ENCODE measurements around the gene FOXO3.

Gene FOXO3

DNA sequence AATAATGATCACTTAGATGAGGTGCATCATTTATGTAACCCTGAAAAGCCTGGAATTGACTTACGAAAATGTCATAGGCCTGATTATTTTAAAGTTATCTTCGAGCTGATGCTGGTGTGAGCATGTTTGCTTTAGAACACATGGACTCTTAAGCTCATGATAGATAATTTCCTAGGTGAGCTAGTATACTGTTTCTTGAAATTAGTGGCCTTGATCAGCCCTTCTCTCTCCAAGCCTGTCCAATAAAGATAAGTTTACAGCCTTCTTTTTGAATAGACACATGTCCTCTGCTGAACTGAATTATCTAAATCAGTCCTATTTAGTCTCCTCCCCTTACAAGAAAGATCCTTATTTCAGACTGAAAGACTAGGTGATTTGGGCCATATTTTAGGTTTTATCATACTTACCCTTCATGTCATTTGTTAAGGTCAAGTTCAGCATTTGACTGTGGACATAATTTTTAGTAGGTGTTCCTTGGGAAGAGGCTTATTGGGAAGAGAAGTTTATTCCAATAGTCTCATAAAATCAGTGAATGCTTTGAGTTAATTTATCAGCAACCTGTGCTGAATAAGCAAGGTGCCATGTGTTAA is 15.3 kb downstream of the FOXO3 start:
- no peak for DNase-seq (ENCODE audit: low read depth)

DNA sequence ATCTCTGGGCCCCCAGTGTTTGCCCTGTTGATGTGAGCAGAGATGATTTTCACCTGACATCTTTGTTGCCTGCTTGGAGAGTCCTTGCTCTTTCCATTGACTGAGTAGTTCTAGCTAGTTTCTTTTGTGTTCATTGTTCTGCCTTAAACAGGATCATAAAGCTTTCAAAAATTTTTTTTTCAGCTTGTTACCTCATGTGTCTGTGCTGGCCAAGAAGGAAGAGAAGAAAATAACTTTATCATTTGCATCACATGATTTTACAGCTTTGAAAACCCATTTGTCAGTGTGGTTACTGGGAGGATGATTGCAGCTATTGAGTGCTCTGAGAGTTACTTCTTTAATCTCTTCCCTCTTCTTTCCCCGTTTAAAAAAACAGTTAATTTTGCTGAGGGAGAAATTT is 16.0 kb downstream of the FOXO3 start:
- DNase-seq (ENCODE audit: low read depth): no peak

DNA sequence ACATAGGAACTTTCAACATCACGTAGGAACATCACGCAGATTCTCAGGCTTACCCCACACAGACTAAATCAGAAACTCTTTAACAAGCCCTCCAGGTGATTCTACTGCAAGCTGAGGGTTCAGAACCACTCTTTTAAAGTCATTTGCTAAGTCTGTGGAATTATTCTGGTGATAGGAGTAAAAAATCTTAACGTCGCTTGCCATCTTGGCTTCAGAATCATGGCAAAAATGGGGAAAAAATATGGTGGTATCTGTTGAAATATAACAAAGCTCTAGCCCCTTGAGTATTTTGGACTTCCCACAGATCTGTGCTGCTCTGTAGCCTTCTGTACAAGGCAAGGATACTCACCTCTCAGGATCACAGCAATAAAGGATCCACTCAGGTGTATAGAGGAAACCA is 17.4 kb downstream of the FOXO3 start:
- no peak for DNase-seq (ENCODE audit: low read depth)

DNA sequence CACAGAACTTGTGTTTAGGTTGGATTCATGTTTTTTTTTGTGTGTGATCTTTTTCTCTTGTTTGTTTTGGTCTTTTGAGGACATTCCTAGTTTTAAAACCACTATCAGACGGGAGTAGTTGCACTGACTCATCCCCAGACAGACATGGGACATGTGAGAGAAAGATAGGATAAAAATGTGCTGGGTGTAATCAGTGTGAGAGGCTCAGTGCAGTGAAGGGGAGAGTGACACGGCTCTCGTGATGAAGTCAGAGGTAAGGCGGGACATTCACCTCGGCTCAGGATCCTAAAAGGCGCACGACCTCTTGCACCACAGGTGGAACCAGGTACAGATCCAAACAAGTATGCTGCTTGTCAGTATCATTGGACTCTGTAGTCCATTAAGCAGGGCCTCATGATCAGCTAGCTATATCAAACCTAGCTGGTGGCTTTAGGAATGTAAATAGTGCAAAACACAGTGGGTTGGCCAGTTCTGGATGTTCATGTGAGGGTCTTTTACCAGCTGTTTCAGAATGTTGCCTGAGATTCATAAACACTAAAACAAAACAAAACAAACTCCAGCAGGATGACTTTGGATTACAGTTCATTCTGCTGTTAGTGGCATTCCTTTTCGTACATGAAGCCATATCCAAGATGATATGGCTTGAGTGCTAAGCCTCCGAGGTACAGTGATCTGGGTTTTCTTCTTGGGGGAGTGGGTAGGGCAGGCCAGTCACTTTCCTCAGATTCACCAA is 18.0 kb downstream of the FOXO3 start:
- DNase-seq (ENCODE audit: low read depth): peak; percentile 49

DNA sequence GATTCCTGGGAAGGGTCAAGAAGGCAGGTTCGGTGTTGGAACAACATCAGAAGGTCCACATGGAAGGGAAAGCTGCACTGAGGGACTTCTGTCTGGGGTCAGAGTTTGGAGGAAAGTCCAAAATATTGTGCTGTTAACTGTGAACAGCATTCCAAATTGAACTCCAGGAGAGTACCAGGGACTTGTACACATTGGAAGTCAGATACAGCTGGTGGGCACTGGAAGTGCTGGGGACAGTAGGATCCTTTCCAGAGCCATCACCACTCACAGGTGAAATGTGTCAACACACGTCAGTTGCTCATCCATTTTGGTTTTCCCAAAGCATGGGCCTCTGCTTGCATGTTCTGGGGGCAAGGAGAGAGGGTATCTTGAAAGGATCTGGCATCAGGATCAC is 18.6 kb downstream of the FOXO3 start:
- no peak for DNase-seq (ENCODE audit: low read depth)

DNA sequence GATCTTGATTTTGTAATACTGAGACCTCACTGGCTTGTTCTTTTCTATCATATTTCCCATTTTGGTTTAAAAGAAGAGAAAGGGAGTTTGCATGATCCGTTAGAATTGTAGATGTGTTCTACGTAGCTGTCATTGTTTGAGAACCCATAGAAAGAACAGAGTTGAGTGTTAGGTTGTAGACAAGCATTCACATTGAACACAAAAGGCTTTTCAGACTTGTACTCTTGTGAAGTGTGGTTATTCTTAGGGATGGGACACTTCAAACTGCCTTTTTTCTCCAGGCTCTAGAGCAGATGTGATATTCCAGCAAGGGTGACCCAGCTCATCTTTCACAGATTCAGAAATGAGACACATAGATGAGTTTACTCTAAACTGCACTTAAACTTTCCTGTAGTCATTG is 19.9 kb downstream of the FOXO3 start:
- DNase-seq (ENCODE audit: low read depth): no peak

DNA sequence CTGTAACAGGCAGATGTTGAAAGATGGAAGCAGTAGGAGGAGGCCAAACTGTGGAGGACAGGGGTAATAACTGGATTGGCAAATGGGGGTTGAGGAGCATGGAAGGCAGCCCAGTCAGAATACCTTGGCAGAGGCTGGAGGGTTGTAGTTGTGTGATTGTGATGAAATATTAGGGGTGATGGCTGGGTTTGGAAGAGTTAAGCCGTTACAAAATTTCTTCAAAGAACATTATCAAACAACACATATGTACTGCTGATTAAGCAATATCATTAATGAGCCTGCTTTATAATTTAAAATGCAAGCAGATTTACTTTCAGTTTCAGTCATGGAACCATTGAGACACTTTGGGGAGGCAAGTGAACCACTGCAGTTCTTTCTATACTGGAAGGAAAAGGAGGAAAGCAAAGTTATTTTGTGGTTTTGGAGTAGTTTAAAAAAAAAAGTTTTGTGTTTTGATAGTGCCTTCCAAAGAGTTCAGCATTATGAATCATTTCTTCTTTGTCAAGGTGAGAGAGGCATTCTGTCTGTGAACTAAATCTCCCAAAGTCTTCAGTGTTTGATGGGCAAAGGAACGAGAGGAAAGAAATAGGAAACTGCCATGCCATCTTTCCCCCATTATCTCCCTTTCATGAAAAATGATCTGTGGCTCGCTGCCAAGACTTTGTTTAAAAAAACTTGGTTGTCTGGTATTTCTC is 20.7 kb downstream of the FOXO3 start:
- DNase-seq (ENCODE audit: low read depth): peak; percentile 72

DNA sequence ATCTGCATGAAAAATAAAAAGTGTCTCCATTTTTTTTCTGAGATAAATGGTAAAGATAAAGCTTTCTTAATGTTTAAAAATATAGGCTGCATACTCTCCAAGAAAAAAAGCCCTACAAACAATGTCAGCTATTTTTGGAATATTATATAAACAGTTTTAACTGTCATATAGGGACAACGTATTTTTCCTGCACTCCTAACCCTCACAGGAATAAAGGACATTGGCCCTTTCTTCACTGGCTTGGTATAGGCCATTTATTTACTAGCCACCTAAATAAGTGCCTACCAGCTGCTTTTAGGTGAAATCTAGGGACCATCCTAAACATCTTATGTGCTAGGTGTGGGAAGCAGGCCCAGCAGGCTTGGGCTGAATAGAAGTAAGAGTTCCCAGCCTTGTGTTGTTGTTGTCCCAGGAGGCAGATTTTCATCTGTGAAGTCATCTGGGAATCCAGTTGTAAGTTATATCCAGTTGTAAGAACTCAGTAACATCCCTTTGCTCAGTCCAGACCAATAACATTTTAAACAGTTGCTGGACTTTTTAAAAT is 21.3 kb downstream of the FOXO3 start:
- no peak for DNase-seq (ENCODE audit: low read depth)

DNA sequence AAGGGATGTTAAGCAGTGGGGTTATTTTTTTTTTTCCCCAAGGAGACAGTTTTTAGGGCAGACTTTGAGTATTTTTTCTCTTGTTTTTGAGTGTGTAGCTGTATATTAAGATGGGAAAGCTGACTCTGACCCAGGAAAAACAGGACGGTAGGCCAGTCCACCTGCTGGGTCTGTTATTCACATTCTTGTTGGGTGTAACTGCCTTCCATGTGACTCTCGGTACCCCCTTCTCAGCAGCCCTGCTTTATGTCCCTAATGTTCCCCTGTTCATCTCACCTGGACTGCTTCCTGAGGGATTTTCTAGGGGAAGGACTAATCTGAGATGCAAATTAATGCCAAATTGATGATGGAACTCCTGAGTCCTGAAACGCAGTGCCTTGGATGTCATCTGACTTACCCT is 21.9 kb downstream of the FOXO3 start:
- no peak for DNase-seq (ENCODE audit: low read depth)

DNA sequence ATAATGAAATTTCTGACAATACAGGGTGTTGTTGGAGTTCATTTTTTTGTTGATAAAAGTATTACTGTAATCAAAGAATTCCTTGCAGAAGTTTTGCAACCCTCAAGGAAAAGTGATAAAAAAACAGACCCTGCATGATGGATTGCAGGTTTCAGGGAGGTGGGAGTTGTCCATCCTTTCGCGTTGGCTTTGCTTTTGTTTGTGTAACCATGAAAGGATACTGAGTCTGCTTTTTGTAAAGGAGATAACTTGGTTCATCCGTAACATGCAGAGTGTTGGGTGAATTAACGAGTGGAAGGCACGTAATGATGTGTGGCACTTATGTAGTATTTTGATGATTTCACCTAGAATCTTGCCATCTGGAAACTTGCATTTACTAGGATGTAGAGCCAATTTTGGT is 23.6 kb downstream of the FOXO3 start:
- no peak for DNase-seq (ENCODE audit: low read depth)

DNA sequence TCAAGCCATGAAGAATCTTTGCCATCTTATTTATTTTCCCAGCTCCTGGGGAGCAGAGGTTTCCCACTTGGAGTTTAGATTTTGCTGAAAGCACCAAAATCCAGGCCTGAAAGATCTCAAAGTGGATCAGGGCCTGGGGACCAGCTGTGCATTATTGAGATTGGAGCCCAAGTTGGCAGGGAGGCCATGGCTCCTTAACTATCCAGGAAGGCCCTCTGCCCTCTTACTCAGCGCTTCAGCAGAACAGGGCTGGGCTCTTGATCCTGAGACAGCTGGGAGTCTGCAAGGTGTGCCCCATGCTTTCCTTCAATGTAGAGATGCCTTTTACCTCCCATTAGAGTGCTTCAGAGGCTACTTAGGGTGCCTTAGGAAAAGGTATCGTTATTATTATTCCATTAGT is 24.6 kb downstream of the FOXO3 start:
- no peak for DNase-seq (ENCODE audit: low read depth)

DNA sequence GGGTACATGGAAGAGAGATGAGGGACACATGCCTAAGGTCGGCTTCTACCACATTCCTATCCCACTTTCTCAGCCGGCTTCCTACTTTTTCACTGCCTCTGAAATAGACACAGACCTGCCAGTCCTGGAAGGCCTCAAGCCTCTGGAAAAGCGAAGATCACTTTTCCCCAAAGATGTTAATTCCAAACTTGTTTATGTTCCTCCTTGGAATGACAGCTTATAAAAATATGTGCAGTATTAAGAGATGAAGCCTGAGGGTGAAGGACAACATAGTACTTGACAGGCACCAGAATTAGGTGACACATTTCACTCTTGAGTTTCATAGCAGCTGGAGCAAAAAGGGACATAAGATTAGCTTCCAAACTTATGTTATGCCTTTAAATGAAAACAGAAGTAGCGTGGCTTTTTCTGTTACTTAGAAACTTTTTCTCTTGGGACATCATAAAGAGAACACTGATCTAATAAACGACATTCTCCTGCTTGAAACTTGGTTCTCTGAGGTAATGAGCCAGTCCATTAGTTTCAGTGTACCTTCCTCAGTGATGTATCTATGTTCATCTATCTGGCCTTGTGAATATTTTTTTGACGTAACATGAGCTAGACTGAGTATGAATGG is 25.3 kb downstream of the FOXO3 start:
- no peak for DNase-seq (ENCODE audit: low read depth)

DNA sequence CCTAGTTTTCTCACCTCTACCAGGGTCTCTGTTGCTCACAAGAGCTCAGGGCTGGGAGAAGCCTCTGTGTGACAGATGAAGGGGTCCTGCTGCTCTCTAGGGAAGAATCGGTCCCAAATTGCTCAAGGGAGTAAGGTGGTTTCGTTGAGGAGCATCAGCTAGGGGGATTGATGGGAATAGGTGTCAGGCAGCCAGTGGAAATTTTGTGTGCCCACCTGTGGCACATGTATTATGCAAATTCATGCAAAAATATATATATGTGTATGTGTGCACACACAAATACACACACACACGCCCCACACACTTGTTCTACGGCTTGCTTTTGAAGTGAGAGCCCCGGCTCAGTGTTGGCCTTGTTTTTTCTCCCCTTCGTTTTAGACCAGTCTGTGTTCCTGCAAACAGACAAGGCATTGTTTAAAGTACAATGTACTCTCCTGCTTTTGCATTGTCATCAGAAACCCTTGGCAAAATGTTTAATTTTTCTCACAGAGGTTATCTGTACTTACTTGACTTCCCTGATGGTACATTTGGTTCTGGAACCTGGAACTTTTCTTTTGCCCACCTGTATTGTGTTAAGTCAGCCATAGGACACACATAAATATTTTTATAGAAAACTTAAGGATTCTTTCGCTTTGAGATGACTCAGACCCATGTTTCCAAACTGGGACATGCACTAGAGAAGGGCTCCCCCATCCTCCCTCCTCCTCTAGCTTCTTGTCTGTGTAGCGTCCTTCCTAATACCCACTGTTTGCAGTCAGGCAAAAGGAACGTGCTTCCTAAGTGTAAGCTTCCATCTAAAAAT is 26.7 kb downstream of the FOXO3 start:
- DNase-seq (ENCODE audit: low read depth): peak; percentile 87

DNA sequence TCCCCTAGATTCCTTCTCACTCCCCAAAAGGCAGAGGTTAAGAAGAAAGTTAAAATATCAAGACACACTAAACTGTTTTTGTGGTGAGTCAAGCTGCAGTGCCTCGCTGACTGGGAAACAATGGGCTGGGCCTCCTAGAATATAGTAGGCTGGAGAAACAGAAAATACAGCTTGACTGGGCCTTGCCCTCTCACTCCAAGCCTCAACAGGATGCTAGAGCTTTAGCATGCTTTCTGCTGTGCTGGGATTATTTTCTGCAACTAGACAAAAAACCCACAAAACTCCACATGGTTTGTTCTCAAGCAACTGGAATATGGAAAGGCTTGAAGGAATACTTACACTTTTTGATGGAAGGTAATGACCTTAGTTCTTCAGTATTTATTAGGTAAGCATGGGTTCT is 27.9 kb downstream of the FOXO3 start:
- DNase-seq (ENCODE audit: low read depth): peak; percentile 84

DNA sequence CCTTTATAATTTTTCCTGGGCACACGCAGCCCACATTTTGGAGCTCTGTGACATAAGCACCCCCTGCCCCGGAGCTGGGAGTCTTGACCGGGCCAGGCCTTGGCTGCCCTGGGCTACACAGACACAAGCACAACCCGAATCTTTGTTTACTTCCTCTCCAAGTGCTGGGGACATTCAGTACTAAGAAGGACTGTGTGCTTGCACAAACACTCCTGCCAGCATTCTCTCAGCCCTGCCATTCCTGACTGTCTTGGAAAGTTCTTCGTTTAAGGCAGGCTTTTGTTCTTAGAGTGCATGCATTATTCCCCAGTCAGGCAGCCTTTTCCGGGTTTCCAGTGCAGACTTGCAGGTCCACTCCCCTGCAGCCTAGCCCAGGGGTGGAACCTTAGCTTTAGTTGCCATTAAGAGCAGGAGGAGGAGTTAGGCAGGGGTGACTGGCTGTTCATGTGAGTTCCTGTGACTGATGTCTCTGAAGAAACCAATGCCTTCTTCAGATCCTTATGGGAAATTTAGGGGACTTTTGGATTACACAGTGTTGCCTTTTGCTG is 28.6 kb downstream of the FOXO3 start:
- peak; percentile 68 for DNase-seq (ENCODE audit: low read depth)

DNA sequence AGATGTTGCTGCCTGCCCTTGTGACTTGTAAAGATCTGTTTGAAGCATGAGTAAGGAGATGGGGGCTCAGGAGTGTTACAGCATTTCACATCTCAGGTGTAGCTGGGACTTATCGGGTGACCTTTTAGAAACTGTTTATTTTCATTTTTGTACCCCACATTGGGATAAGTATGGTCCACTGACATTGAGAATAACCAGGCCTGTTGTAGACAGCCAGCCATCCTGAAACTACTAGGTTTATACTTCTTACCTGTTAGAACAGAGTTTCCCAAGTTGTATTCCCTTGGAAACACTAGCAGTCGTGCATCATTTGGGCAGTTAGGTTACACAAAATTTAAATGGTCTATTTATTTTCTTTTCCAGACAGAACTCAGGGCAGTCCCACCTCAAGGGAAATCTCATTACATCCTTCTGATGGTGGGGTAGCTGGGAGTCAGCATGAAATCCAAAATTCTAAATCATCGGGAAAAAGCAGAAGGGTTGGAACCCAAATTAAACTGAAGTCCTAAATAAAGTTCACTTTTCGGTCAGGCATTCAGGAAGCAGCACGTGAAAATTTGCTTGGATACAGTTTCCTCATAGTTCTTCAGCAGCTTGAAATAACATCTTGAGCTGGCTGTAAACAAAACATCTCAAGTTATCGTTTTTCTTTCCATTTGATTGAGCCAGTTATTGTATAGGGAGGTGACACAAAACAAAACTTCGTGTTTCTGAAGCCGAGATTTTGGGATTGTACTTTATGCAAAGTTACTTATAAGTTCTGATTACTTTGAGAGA is 30.5 kb downstream of the FOXO3 start:
- no peak for DNase-seq (ENCODE audit: low read depth)

DNA sequence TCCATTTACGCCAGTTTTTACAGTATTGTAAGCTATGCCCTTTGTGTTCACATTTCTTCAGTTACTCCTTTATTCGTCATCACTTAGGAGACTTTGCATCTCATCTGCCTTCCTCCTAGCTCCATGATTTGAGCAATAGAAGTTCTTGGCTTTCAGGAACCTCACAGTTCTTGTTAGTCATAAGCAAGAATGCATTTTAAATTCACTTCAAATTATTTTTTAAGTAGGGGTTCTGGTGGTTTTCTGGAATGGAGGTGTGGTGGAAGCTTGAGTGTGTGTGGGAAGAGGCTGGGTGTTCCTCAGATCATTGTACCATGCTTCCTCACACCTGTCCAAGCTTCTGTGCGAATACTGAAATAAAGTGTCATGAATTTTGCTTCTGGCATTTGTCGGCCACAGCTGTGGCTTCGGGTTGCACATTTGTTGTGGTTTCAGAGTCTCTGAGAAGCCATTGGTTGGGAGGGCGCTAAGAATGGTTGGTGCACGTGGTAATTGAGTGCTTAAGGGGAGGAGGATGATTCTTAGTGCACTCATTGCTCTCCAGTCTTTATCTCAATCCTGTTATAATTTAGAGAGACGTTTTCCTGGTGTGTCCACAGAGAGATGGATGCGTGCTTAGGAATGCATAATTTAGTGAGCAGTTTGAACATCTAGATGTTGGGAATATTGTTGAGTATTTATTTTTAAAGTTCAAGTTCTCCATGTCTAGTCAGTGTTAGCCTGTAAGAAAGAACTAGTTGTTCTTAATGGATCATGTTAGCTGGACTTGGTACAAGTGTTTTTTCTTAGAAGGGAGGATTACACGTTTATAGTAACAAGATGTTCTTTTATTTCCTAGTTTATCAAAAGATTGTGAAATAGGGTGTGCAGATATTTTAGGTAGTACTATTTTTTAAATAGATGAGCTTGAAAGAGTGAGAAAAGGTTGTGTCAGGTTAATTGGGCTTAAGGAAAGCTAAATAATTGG is 31.9 kb downstream of the FOXO3 start:
- DNase-seq (ENCODE audit: low read depth): peak; percentile 83

DNA sequence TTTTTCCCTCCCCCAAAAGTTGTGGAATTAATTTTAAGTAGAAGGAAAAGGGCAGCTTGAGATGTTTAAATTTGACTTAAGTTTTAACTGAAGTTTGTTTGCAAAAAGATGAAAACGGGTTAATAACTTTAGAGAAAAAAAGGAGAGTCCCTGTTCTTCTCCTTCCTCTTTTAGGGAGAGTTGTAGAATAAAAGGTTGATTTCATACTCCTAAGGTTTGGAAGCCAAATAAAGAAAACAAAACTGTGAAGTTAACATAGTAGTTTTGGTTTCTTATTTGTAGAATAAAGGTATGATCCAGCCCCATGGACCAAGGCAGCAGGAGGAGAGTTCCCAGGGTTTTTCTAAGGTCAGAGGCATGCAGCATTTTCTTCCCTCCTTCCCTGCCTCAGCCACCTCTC is 33.4 kb downstream of the FOXO3 start:
- no peak for DNase-seq (ENCODE audit: low read depth)

DNA sequence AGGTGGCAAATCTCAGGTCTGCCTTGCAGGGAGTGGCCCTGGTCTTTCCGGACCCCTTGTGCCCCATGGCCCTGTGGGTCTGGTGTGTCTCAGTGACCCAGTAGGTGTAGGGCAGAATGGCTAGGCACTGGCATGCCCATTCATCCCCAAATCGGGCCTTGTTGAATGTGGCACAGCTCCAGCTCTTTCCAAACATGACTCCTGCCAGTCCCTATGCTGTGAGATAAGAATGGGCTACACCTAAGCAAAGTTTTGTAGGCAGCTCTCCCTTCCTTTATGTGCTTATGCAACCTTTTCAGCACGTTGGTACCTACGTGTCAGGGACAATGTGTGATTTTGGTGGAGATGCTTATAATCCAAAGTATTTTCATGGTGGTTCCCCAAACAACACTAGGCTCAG is 33.9 kb downstream of the FOXO3 start:
- no peak for DNase-seq (ENCODE audit: low read depth)

DNA sequence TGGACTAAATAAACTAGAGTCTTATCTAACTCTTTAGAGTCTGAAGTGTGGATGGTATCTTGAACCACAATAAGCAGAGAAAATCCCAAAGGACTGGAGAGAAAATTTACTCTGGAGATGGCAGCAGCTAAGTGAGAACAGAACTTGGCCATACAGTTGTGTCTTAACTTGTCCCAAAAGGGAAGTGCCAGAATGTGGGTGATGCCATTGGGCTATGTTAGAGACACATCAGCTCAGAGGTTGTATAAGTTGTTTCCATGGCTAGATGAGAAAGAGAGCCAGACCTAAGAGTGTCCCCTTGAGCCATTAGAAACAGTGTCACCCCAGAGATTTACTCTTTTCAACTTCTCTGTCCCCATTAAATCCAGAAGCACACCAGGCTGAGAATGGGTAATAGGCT is 36.2 kb downstream of the FOXO3 start:
- no peak for DNase-seq (ENCODE audit: low read depth)

All from ELR (cell line).